GM23338 (cell line): Measurements from ENCODE around the gene LTA4H. TPM values are rescaled to one million over a fixed set of nuclear protein-coding genes. Genes with fewer than 3 reads are reported as not detected.

Experiments
- ATAC-seq: fragments of 200-7000 bp; cut with Tn5 transposase; 3 replicates; pipeline ENCODE4 v1.9.1; 2020
- DNase-seq: peaks from one replicate; pipeline ENCODE4 v3.0.0-alpha.2; 2015; ENCODE audit warnings: low spot score
- H2AFZ ChIP-seq: fragments of 200-600 bp; sonication (generic); 2 replicates; pipeline ENCODE4 v1.8.0; 2016; ENCODE audit warnings: antibody characterized with exemption, mild to moderate bottlenecking, moderate library complexity
- H3F3A ChIP-seq: fragments of 200-600 bp; sonication (generic); replicated peaks from 2 replicates; pipeline ENCODE4 v1.8.0; 2017; ENCODE audit warnings: antibody characterized with exemption, mixed run types, low read depth
- H3K27ac ChIP-seq: fragments of 200-600 bp; sonication (generic); 2 replicates; pipeline ENCODE4 v1.6.1; 2016; ENCODE audit warnings: low read depth
- H3K27me3 ChIP-seq: fragments of 200-600 bp; sonication (generic); 2 replicates; pipeline ENCODE4 v1.8.0; 2016; ENCODE audit warnings: mild to moderate bottlenecking, mixed run types, moderate library complexity; ENCODE audit not compliant: insufficient read depth
- H3K36me3 ChIP-seq: fragments of 200-600 bp; sonication (generic); 2 replicates; pipeline ENCODE4 v1.8.0; 2016; ENCODE audit warnings: mild to moderate bottlenecking; ENCODE audit not compliant: insufficient read depth
- H3K4me1 ChIP-seq: fragments of 200-600 bp; sonication (generic); 2 replicates; pipeline ENCODE4 v1.8.0; 2016; ENCODE audit warnings: mild to moderate bottlenecking, moderate library complexity; ENCODE audit not compliant: insufficient read depth
- H3K4me2 ChIP-seq: fragments of 200-600 bp; sonication (generic); 2 replicates; pipeline ENCODE4 v1.7.1; 2017; ENCODE audit warnings: mixed run types
- H3K4me3 ChIP-seq: fragments of 200-600 bp; sonication (generic); 2 replicates; pipeline ENCODE4 v1.6.1; 2016; ENCODE audit warnings: mixed run types
- H3K79me2 ChIP-seq: fragments of 200-600 bp; sonication (generic); replicated peaks from 2 replicates; pipeline ENCODE4 v1.8.0; 2017; ENCODE audit warnings: mild to moderate bottlenecking; ENCODE audit not compliant: insufficient read depth
- H3K9me2 ChIP-seq: fragments of 200-600 bp; sonication (generic); 2 replicates; pipeline ENCODE4 v1.8.0; 2017; ENCODE audit not compliant: insufficient read depth
- H4K20me1 ChIP-seq: fragments of 200-600 bp; sonication (generic); replicated peaks from 2 replicates; pipeline ENCODE4 v1.8.0; 2017; ENCODE audit warnings: mild to moderate bottlenecking; ENCODE audit not compliant: insufficient read depth
- H3K27ac Mint-ChIP-seq: 2 replicates; pipeline ENCODE4 v1.8.0; 2020; ENCODE audit warnings: inconsistent platforms, mild to moderate bottlenecking, moderate library complexity, mixed read lengths
- H3K27me3 Mint-ChIP-seq: 3 replicates; pipeline ENCODE4 v1.8.0; 2022; ENCODE audit warnings: low read depth, mild to moderate bottlenecking, moderate library complexity, mixed read lengths, inconsistent platforms; ENCODE audit not compliant: insufficient read depth, poor library complexity
- H3K36me3 Mint-ChIP-seq: 3 replicates; pipeline ENCODE4 v1.8.0; 2021; ENCODE audit warnings: low read depth, mild to moderate bottlenecking, inconsistent platforms, moderate library complexity, mixed read lengths
- H3K4me1 Mint-ChIP-seq: 3 replicates; pipeline ENCODE4 v1.8.0; 2020; ENCODE audit warnings: mild to moderate bottlenecking, inconsistent platforms, mixed read lengths
- H3K4me3 Mint-ChIP-seq: 3 replicates; pipeline ENCODE4 v1.8.0; 2021; ENCODE audit warnings: moderate library complexity, mild to moderate bottlenecking, inconsistent platforms, mixed read lengths
- H3K9me3 Mint-ChIP-seq: 3 replicates; pipeline ENCODE4 v1.8.0; 2020; ENCODE audit warnings: moderate library complexity, mild to moderate bottlenecking, inconsistent platforms, mixed read lengths
- CTCF ChIP-seq, 2 experiments: fragments of 200-600 bp in 1 of 2; sonication (generic) in 1 of 2; conservative IDR thresholded peaks; 2 replicates each; pipeline versions ENCODE4 v1.5.1 to v1.6.1; 2016 to 2017; ENCODE audit warnings: antibody characterized with exemption in 2 of 2, low read depth in 2 of 2, mild to moderate bottlenecking in 2 of 2, moderate library complexity in 1 of 2
- EZH2 ChIP-seq: fragments of 200-600 bp; sonication (generic); IDR thresholded peaks from one replicate; pipeline ENCODE4 v1.8.0; 2017; ENCODE audit warnings: antibody characterized with exemption, mild to moderate bottlenecking, low read depth; ENCODE audit not compliant: unreplicated experiment
- EZH2phosphoT487 ChIP-seq: fragments of 200-600 bp; sonication (generic); IDR thresholded peaks from one replicate; pipeline ENCODE4 v1.8.1; 2018; ENCODE audit warnings: antibody characterized with exemption; ENCODE audit not compliant: unreplicated experiment
- JUNB ChIP-seq: IDR thresholded peaks from one replicate; pipeline ENCODE4 v1.6.1; 2016; ENCODE audit warnings: antibody characterized with exemption; ENCODE audit not compliant: unreplicated experiment
- POLR2AphosphoS5 ChIP-seq: IDR thresholded peaks from 2 replicates; pipeline ENCODE4 v1.6.1; 2016; ENCODE audit warnings: antibody characterized with exemption, low read depth
- ZNF114 ChIP-seq: fragments of 250-450 bp; sonication (Bioruptor Pico); IDR thresholded peaks from 2 replicates; pipeline ENCODE4 v1.5.0; 2020; ENCODE audit warnings: mild to moderate bottlenecking, moderate library complexity
- ZNF462 ChIP-seq: fragments of 250-450 bp; sonication (Bioruptor Pico); IDR thresholded peaks from 2 replicates; pipeline ENCODE4 v1.5.0; 2020; ENCODE audit warnings: mild to moderate bottlenecking, moderate library complexity
- polyA plus RNA-seq: library from polyadenylated mRNA; unstranded; fragments of >200 nt; fragmentation: Nextera tagmentation; extraction: Ambion mirVana; gene quantifications from 2 replicates; pipeline ENCODE4 v1.2.1, GENCODE V29; 2016
- total RNA-seq: library from RNA; depleted of rRNA; stranded (reverse); fragments of >200 nt; shearing (Covaris generic); gene quantifications from 2 replicates; pipeline ENCODE4 v1.2.3, GENCODE V29; 2014

Gene LTA4H
- total and polyA plus RNA-seq, 2 experiments from 2014 or later: 84.4 to 189 TPM

GRCh38 chr12:96033549-96034389, 1.6 kb downstream of the LTA4H start (continued):
- TF ChIP-seq CTCF (conservative IDR thresholded peaks at IDR 0.05; ENCODE audit: low read depth in 2 of 2): no peak
- TF ChIP-seq EZH2: no peak
- TF ChIP-seq EZH2phosphoT487: no peak

GRCh38 chr12:96029826-96030225, 5.6 kb downstream of the LTA4H start:
- Mint-ChIP-seq H3K36me3 (peaks cover 25% of the 10 kb centered on the region; the same call in 2 of the 3 replicates), H3K4me1 (peaks cover 2% of the 10 kb centered on the region; the same call in 1 of the 3 replicates), H3K27ac (no peak overlapping the region), H3K9me3 (no peaks in the 10 kb centered on the region), H3K27me3 (no peaks in the 10 kb centered on the region), H3K4me3 (no peak overlapping the region)
- H3K79me2 ChIP-seq: peaks cover 58% of the 10 kb centered on the region
- H3K4me1 ChIP-seq: peaks cover 6% of the 10 kb centered on the region
- ATAC-seq: no peak
- H3K36me3 ChIP-seq: peaks cover 19% of the 10 kb centered on the region; the same call in 1 of the 2 replicates
- 0 out of 2 replicates have a peak, but pooled peaks cover 5% of the 10 kb centered on the region for H4K20me1 ChIP-seq
- no peak overlapping the region for H3K4me3 ChIP-seq
- no peak overlapping the region for H2AFZ ChIP-seq
- H3K9me2 ChIP-seq: no peaks in the 10 kb centered on the region
- H3F3A ChIP-seq: no peaks in the 10 kb centered on the region
- no peak for DNase-seq
- H3K4me2 ChIP-seq: no peak overlapping the region
- TF ChIP-seq POLR2AphosphoS5 (no peak), JUNB (no peak), CTCF (conservative IDR thresholded peaks at IDR 0.05; ENCODE audit: low read depth in 2 of 2) (no peak), ZNF114 (no peak), EZH2phosphoT487 (no peak), ZNF462 (CRISPR knock-in tag) (no peak)
- H3K27ac ChIP-seq: no peak overlapping the region
- no peaks in the 10 kb centered on the region for H3K27me3 ChIP-seq
